Heart left ventricle (tissue), 16 donors: ENCODE results near the gene TDRD9. TPM values are rescaled to one million over a fixed set of nuclear protein-coding genes. Genes with fewer than 3 reads are reported as not detected.

Experiments
- ATAC-seq, 4 donors: fragments of 200-7000 bp; cut with Tn5 transposase; one replicate each; pipeline ENCODE4 v1.9.1; 2020 to 2022; ENCODE audit warnings: moderate library complexity in 4 of 4, mild to moderate bottlenecking in 3 of 4, moderate number of reproducible peaks in 1 of 4
- DNase-seq, 5 donors: peaks; one replicate each; pipeline ENCODE4 v3.0.0-alpha.2; 2020
- H3K27ac ChIP-seq, 12 donors: fragments of 200-600 bp; sonication (generic) in 4 of 12; one replicate each; pipeline versions ENCODE4 v1.5.0 to v1.8.0; 2016 to 2022; ENCODE audit warnings: mild to moderate bottlenecking in 2 of 12
- H3K27me3 ChIP-seq, 9 donors: fragments of 200-600 bp; sonication (generic) in 2 of 9; one replicate each; pipeline versions ENCODE4 v1.5.1 to v1.8.0; 2016 to 2022; ENCODE audit warnings: mild to moderate bottlenecking in 3 of 9
- H3K36me3 ChIP-seq, 9 donors: fragments of 200-600 bp; sonication (generic) in 2 of 9; one replicate each; pipeline versions ENCODE4 v1.5.0 to v1.8.0; 2018 to 2022; ENCODE audit warnings: mild to moderate bottlenecking in 2 of 9
- H3K4me1 ChIP-seq, 12 donors: fragments of 200-600 bp; sonication (generic) in 4 of 12; one replicate each; pipeline versions ENCODE4 v1.5.0 to v1.8.0; 2016 to 2022; ENCODE audit warnings: mild to moderate bottlenecking in 3 of 12
- H3K4me3 ChIP-seq, 12 donors: fragments of 200-600 bp; sonication (generic) in 4 of 12; one replicate each; pipeline versions ENCODE4 v1.5.0 to v1.8.0; 2017 to 2022; ENCODE audit warnings: mild to moderate bottlenecking in 9 of 12, moderate library complexity in 4 of 12
- H3K9me3 ChIP-seq, 12 donors: fragments of 200-600 bp; sonication (generic) in 4 of 12; one replicate each; pipeline versions ENCODE4 v1.5.0 to v1.8.0; 2016 to 2022; ENCODE audit warnings: mild to moderate bottlenecking in 1 of 12
- CTCF ChIP-seq, 12 donors: fragments of 200-600 bp; sonication (generic) in 4 of 12; IDR thresholded peaks; one replicate each; pipeline versions ENCODE4 v1.5.0 to v1.8.0; 2018 to 2022; ENCODE audit warnings: antibody characterized with exemption in 12 of 12, mild to moderate bottlenecking in 5 of 12
- POLR2A ChIP-seq, 2 donors: fragments of 450-650 bp; IDR thresholded peaks; one replicate each; pipeline ENCODE4 v1.6.1; 2017; ENCODE audit warnings: antibody characterized with exemption in 2 of 2, mild to moderate bottlenecking in 2 of 2, moderate library complexity in 2 of 2
- WGBS, 4 donors: extraction: QIAGEN DNeasy Blood & Tissue Kit in 2 of 4; methylation state at CpG; one replicate each; pipeline versions ENCODE4 v1.1.5 to v1.1.7; 2013 to 2018; 5-methylcytosine and 5-hydroxymethylcytosine counted together
- intact Hi-C, 10 donors: fragments of 100-400 bp; cut with DNase I; formaldehyde crosslinking; loops; one replicate each; pipeline versions ENCODE4 v1.11.1 to v1.14.2; 2022
- polyA plus RNA-seq, 2 donors: library from polyadenylated mRNA; stranded (reverse); fragments of 200-250 nt; gene quantifications; one replicate each; pipeline ENCODE4 v1.2.3, GENCODE V29; 2013
- total RNA-seq, 9 donors: library from RNA; depleted of rRNA in 2 of 9; stranded (reverse); fragments of >200 nt in 2 of 9; fragmentation: NEBNext Ultra II Directional in 3 of 9; extraction: Animal tissue kit (Norgen Biotek cat#: 25700) in 3 of 9; gene quantifications; one replicate each; pipeline versions ENCODE4 v1.1.0 to v1.2.4, GENCODE V29; 2016 to 2023
- donor health status: ischemic (EF 13 %, LVEDD 7.1; RV severe dilation, severe dysfunction).
- donor health status: healthy with polysubstance abuse.
- donor health status: DM: no; HTN: yes; CAD: no.
- donor health status: DM: no; HTN: no; CAD: no.
- donor health status: ischemic (EF 25% LVEDD 6.9; RV normal size, moderate dysfunction).
- donor health status: ischemic (EF 25% LVEDD 5.7; RV mildly dilated, moderate dysfunction).
- donor health status: healthy.
- donor health status: DM: yes; HTN: yes; CAD: no.
- donor health status: ischemic (EF 35%, LVEDD 5.7; RV mildly dilated, moderate dysfunction).
- donor health status: nonischemic (EF 11% LVEDD 7.7; RV severe dilation, severe dysfunction).
- donor health status: DM: yes; HTN: yes; CAD: no.
- donor health status: PGD.
- donor health status: ischemic (EF 29% LVEDD 5.4; RV normal size, mild dysfunction).
- donor health status: nonischemic (EF 23%, LVEDD 6.1; RV moderate dilation, normal function).

Gene TDRD9
- total and polyA plus RNA-seq, 11 donors = 1.1 to 9.6 (median 2.1) TPM

DNA sequence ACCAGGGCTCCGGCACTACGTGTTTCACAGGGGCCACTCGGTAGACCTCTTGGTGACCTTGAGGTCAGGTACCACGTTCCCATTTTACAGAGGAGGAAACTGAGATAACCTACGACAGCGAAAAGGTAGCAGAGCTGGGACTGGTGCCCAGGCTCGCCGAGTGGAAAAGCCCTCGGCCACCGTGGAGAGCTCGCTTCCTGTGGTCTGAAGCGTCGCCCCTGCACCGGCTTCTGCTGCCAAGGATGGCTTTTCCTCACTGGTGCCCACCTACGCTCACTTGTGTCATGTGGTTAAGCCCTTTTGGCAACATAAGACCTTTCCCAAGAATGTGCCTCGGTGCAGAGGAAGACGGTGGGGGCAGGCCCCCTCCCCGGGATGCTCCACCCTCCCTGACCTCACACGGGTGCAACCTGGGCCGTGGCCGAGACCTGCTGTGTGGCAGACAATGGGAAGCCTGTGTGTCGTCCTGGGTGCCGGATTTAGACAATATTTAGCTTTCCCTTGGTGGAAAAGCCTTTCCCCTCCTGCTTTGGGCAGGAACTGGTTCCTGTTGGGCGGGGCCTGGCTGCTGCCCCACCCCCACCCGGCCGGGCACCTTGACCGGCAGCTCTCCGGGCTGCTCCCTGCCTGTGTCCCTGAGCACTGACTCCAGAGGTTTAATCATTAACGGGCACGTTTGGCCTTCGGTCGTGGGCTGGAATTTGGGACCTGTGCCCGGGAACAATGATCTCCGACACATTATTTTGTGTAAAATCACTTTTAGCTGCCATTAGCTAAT, 48.5 kb upstream of the TDRD9 start:
- no peaks in the 10 kb centered on the region for H3K9me3 ChIP-seq
- H3K27me3 ChIP-seq = peaks cover 0 to 7% (median 0%) of the 10 kb centered on the region in 9 donors
- ATAC-seq (peak; percentile 68 to 79 (median 76)), DNase-seq (peak in 3 of 5 donors; percentile 62 to 65 (median 63))
- intact Hi-C loops = loop anchor here in 1 of 10 donors (2.0 kb wide), 1 partner anchor 71 kb away; no protein-coding TSS in a partner anchor
- H3K4me3 ChIP-seq = peak overlapping the region in 9 of 12 donors; percentile 5 to 40 (median 27)
- H3K4me1 ChIP-seq = peaks cover 10 to 42% (median 37%) of the 10 kb centered on the region in 12 donors
- WGBS, 4 donors = 26 to 36% (median 32%) methylated on average over 26 to 34 of the region's 34 CpGs
- TF ChIP-seq CTCF (IDR thresholded peaks at IDR 0.05) (no peak), POLR2A (IDR thresholded peaks at IDR 0.05) (no peak)
- no peaks in the 10 kb centered on the region for H3K36me3 ChIP-seq
- H3K27ac ChIP-seq = peak overlapping the region; percentile 63 to 95 (median 84)

- TF ChIP-seq CTCF (IDR thresholded peaks at IDR 0.05) = no peak
- Histone ChIP-seq H3K4me1 (peaks cover 10 to 42% (median 37%) of the 10 kb centered on the region in 12 donors), H3K4me3 (peak overlapping the region in 9 of 12 donors; percentile 5 to 40 (median 27)), H3K36me3 (no peaks in the 10 kb centered on the region), H3K27ac (peak overlapping the region; percentile 63 to 95 (median 84)), H3K9me3 (no peaks in the 10 kb centered on the region), H3K27me3 (peaks cover 0 to 7% (median 0%) of the 10 kb centered on the region in 9 donors)
- ATAC-seq (peak; percentile 47 to 60 (median 53)), DNase-seq (peak; percentile 70 to 89 (median 81))
- 26 to 27% (median 26%) methylated on average over 21 to 23 of the region's 23 CpGs for WGBS, 4 donors
- intact Hi-C loops = loop anchor here in 1 of 10 donors (1.0 to 2.0 kb wide), 2 partner anchors 33 to 72 kb away; partner anchors contain the start of gene PPP1R13B
These were observed 47.6 kb upstream of the TDRD9 start for GRCh38 chr14:103880348-103881267.

DNA sequence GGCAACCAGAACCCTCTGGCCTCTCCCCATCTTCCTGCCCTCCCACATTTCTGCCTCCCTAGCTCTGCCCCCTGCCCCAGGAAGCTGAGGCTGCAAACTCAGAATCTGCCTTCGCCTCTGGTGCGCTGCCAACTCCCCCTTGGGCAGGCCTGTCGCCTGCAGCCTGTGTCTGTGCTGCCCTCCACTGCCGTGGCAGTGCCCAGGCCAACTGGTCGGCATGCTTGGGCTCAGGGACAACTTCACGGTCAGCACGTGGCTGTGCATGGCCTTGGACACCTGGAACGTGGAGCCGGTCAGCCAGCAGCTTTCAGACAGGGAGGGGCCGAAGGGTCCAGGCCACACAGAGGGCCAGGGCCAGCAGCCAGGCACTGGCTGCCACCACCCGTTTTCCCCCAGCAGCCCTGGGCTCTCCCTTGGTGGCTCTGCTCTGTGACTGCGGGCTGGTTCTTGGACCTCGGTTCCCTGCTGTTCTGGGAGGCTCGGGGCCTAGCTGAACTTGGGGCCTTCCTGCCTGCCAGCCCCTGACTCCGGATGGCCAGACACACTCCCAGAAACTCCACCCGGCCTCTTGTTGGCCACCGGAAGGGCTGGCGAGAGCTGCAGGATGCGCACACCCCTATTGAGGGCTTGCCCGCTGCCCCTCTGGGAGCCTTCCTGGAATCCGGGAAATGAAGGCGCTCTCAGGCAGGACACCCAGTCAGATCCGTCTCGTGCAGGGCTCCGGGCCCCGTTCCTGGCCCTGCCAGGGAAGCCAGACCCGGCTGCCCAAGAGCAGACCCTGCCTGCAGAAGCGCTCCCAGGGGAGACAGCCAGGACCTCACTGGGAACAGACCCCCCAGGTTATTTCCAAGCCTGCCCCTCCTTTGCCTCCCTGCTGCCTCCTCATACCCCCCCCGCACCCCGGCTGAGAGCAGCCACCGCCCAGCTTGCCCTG, 46.7 kb upstream of the TDRD9 start:
- peak; percentile 57 to 77 (median 64) for ATAC-seq
- Histone ChIP-seq H3K4me1 (peaks cover 10 to 42% (median 37%) of the 10 kb centered on the region in 12 donors), H3K9me3 (no peaks in the 10 kb centered on the region), H3K27me3 (peaks cover 0 to 7% (median 0%) of the 10 kb centered on the region in 9 donors), H3K27ac (peak overlapping the region; percentile 63 to 95 (median 84)), H3K4me3 (no peak overlapping the region), H3K36me3 (no peaks in the 10 kb centered on the region)
- 46 to 71% (median 53%) methylated on average over 19 to 31 of the region's 31 CpGs for WGBS, 4 donors
- TF ChIP-seq CTCF (IDR thresholded peaks at IDR 0.05) (peak in 4 of 12 donors; percentile 10 to 47 (median 32)), POLR2A (IDR thresholded peaks at IDR 0.05) (no peak)
- peak in 4 of 5 donors; percentile 47 to 82 (median 62) for DNase-seq
- intact Hi-C loops = loop anchor here in 1 of 10 donors (1.0 to 2.0 kb wide), 2 partner anchors 34 to 73 kb away; partner anchors contain the start of gene PPP1R13B
